ENCODE measurements around the gene RPL5. TPM values are rescaled to one million over a fixed set of nuclear protein-coding genes. Genes with fewer than 3 reads are reported as not detected.
A peak's percentile ranks its signal among the peaks of the same experiment; 100 is the strongest.

The RPL5 gene
- total RNA-seq, 4 donors from 2014 or later, result 1,169 to 2,433 (median 2,010) TPM

DNA sequence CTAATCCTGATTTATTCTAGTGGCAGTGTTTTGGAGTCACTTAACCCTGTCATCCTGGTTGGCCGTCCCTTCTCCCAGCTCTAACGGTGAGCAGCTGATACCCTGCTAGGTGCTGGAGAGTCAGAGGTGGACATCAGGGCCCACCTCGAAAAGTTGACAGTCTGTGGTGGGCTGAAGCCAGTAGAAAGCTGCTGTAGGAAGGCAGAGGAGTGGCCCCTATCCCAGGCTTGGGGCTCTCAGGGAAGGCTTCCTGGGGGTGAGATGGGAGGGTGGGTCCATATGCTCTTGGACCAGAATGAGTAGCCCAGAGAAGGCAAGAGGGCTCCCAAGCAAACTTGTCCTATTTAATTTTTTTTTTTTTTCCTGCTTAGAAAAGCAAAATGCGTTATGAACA lies 475 bp upstream of the RPL5 start:
- H3K27ac ChIP-seq, result peak overlapping the region in 2 of 4 donors; percentile 91 to 94
- no peaks in the 10 kb centered on the region for H3K9me3 ChIP-seq
- peaks cover 0 to 29% of the 10 kb centered on the region in 2 donors for H3K36me3 ChIP-seq
- no peak overlapping the region for H3K4me3 ChIP-seq
- no peak for ATAC-seq
- no peaks in the 10 kb centered on the region for H3K27me3 ChIP-seq
- 0 to 40% methylated on average over 1 to 2 of the region's 4 CpGs for WGBS, 2 donors (ENCODE audit: low coverage in 1 of 2)
- peaks cover 12 to 39% (median 20%) of the 10 kb centered on the region in 3 donors for H3K4me1 ChIP-seq
- TF ChIP-seq POLR2A (IDR thresholded peaks at IDR 0.05), result no peak
- no peak for TF ChIP-seq POLR2AphosphoS5 (IDR thresholded peaks at IDR 0.05)
- no peak for TF ChIP-seq EP300 (IDR thresholded peaks at IDR 0.05)
- TF ChIP-seq, protein P1, sequence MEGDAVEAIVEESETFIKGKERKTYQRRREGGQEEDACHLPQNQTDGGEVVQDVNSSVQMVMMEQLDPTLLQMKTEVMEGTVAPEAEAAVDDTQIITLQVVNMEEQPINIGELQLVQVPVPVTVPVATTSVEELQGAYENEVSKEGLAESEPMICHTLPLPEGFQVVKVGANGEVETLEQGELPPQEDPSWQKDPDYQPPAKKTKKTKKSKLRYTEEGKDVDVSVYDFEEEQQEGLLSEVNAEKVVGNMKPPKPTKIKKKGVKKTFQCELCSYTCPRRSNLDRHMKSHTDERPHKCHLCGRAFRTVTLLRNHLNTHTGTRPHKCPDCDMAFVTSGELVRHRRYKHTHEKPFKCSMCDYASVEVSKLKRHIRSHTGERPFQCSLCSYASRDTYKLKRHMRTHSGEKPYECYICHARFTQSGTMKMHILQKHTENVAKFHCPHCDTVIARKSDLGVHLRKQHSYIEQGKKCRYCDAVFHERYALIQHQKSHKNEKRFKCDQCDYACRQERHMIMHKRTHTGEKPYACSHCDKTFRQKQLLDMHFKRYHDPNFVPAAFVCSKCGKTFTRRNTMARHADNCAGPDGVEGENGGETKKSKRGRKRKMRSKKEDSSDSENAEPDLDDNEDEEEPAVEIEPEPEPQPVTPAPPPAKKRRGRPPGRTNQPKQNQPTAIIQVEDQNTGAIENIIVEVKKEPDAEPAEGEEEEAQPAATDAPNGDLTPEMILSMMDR (IDR thresholded peaks at IDR 0.05), result no peak

DNA sequence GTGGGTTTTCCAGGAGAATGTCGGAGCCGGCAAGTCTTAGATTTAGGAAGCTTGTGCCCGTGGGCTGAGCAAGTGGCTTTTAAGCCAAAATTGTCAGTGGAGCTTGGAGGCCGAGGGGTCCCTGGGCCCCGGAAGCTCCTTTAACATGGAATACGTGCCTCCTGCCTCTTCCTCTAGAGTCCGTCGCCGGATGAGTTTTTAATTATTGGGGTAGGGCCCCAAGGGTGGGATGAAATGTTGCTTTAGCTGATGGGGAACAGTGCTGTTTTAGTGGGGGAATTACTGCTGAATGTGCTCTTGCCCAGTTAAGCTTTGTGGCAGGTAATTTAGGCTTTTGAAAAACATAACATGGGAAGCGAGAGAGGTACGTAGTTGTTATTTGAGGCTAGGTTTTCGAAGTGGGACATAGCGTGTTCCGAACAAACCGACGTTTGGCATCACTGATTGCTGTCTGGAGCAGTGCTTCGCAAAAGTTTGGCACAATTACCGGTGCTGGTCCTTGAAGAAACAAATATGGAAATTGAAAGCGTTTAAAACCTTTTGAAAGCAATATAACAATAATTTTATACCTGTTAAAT lies 786 bp downstream of the RPL5 start:
- H3K4me1 ChIP-seq, result peaks cover 15 to 52% (median 20%) of the 10 kb centered on the region in 3 donors
- H3K27me3 ChIP-seq, result no peaks in the 10 kb centered on the region
- peak overlapping the region; percentile 49 to 66 for H3K4me3 ChIP-seq
- no peak for ATAC-seq
- TF ChIP-seq EP300 (IDR thresholded peaks at IDR 0.05) (no peak), POLR2A (IDR thresholded peaks at IDR 0.05) (no peak), POLR2AphosphoS5 (IDR thresholded peaks at IDR 0.05) (peak; percentile 17)
- TF ChIP-seq, protein P1 (IDR thresholded peaks at IDR 0.05), result no peak
- H3K9me3 ChIP-seq, result no peaks in the 10 kb centered on the region
- 0% methylated on average over 10 of the region's 19 CpGs for WGBS, 2 donors (ENCODE audit: low coverage in 1 of 2)
- H3K27ac ChIP-seq, result peak overlapping the region; percentile 86 to 97 (median 92)
- peaks cover 0 to 41% of the 10 kb centered on the region in 2 donors for H3K36me3 ChIP-seq

DNA sequence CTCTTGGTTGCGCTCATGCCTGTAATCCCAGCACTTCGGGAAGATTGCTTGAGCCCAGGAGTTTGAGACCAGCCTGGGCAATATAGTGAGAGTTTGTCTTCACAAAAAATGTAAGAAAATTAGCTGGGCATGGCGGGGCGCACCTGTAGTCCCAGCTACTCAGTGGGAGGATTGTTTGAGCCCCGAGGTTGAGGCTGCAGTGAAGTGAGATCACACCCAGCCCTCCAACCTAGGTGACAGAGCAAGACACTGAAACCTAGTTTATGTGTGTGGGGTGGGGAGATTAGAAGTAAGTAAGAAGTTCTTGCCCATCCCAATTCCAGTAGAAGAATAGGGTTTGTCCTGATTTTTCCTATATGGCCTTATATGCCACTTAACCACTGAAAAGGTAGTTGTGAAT lies 2.0 kb downstream of the RPL5 start:
- Histone ChIP-seq H3K27ac (peak overlapping the region; percentile 55 to 94 (median 88)), H3K4me1 (peaks cover 20 to 64% (median 20%) of the 10 kb centered on the region in 3 donors), H3K4me3 (peak overlapping the region in 1 of 2 donors; percentile 66), H3K36me3 (peaks cover 2 to 53% of the 10 kb centered on the region in 2 donors), H3K27me3 (no peaks in the 10 kb centered on the region), H3K9me3 (no peaks in the 10 kb centered on the region)
- 61 to 81% methylated on average over 3 to 5 of the region's 5 CpGs for WGBS, 2 donors (ENCODE audit: low coverage in 1 of 2)
- TF ChIP-seq POLR2A (IDR thresholded peaks at IDR 0.05), result no peak
- TF ChIP-seq EP300 (IDR thresholded peaks at IDR 0.05), result no peak
- no peak for TF ChIP-seq POLR2AphosphoS5 (IDR thresholded peaks at IDR 0.05)
- TF ChIP-seq, protein P1 (IDR thresholded peaks at IDR 0.05), result no peak
- no peak for ATAC-seq

DNA sequence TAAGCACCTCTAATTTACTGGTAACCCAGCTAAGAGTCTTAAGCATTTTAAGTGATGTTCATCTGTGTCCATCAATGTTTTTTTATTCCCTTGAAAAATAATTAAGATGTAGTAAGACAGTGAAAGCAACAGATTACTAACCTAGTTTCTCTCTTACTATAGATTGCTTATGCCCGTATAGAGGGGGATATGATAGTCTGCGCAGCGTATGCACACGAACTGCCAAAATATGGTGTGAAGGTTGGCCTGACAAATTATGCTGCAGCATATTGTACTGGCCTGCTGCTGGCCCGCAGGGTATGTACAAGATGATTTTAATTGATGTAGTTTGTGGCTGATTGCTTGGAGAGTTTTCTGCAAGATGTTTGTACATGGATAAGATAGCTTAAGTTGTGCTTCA lies 2.8 kb downstream of the RPL5 start:
- TF ChIP-seq EP300 (IDR thresholded peaks at IDR 0.05) (no peak), POLR2A (IDR thresholded peaks at IDR 0.05) (no peak), POLR2AphosphoS5 (IDR thresholded peaks at IDR 0.05) (no peak)
- TF ChIP-seq, protein P1 (IDR thresholded peaks at IDR 0.05), result no peak
- H3K36me3 ChIP-seq, result peaks cover 2 to 61% of the 10 kb centered on the region in 2 donors
- H3K27ac ChIP-seq, result peak overlapping the region in 1 of 4 donors; percentile 91
- WGBS, 2 donors (ENCODE audit: low coverage in 1 of 2), result 53 to 61% methylated on average over 5 of the region's 5 CpGs
- peaks cover 23 to 72% (median 27%) of the 10 kb centered on the region in 3 donors for H3K4me1 ChIP-seq
- H3K9me3 ChIP-seq, result no peaks in the 10 kb centered on the region
- ATAC-seq, result no peak
- no peaks in the 10 kb centered on the region for H3K27me3 ChIP-seq
- H3K4me3 ChIP-seq, result peak overlapping the region in 1 of 2 donors; percentile 66

DNA sequence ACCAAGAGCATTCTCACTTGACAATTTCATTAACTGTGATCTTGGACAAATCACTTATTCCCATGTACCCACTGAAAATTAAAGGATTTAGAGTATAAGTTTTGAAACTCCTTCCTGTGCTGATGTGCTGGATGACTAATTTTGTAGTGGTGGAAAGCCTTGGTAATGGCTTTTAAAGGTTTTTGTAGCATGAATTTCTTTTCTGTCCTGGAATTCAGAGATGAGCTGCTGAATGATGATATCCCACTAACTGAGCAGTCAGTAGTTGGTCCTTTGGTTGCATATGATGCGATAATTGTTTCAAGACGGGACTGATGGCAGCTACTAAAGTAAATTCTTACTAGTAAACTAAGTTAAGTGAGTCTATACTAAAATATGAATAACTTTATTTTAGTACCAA lies 5.2 kb downstream of the RPL5 start:
- ATAC-seq, result no peak
- peaks cover 8 to 86% of the 10 kb centered on the region in 2 donors for H3K36me3 ChIP-seq
- 63 to 85% methylated on average over 2 of the region's 2 CpGs for WGBS, 2 donors (ENCODE audit: low coverage in 1 of 2)

More for the DNA sequence above, 5.2 kb downstream of the RPL5 start:
- Histone ChIP-seq H3K27ac (no peak overlapping the region), H3K4me3 (no peak overlapping the region), H3K4me1 (peaks cover 23 to 83% (median 28%) of the 10 kb centered on the region in 3 donors), H3K9me3 (no peaks in the 10 kb centered on the region), H3K27me3 (no peaks in the 10 kb centered on the region)
- no peak for TF ChIP-seq EP300 (IDR thresholded peaks at IDR 0.05)
- TF ChIP-seq POLR2AphosphoS5 (IDR thresholded peaks at IDR 0.05), result no peak
- TF ChIP-seq, protein P1 (IDR thresholded peaks at IDR 0.05), result no peak
- no peak for TF ChIP-seq POLR2A (IDR thresholded peaks at IDR 0.05)

All from gastroesophageal sphincter (tissue), 4 donors.